Measurements from ENCODE around the gene MYH13.

GRCh38 chr17:10380631-10381408, 8.0 kb upstream of the MYH13 start:
- no peak for TF ChIP-seq TFAM (CRISPR knock-in tag; conservative IDR thresholded peaks at IDR 0.05)
- no peak for TF ChIP-seq NFYB (IDR thresholded peaks at IDR 0.05; ENCODE audit: extremely low read depth, insufficient read length)
- TF ChIP-seq ZNF644 (tag; IDR thresholded peaks at IDR 0.05; ENCODE audit: low read depth) = no peak
- TF ChIP-seq POLR2AphosphoS2 (IDR thresholded peaks at IDR 0.05; ENCODE audit: low read length) = no peak
- TF ChIP-seq TBP (optimal IDR thresholded peaks at IDR 0.05; ENCODE audit: low read depth, low read length) = no peak
- TF ChIP-seq PHF8 (IDR thresholded peaks at IDR 0.05; ENCODE audit: borderline replicate concordance, low read length) = no peak
- no peak for TF ChIP-seq POLR2AphosphoS5 (IDR thresholded peaks at IDR 0.05; ENCODE audit: control insufficient read depth, insufficient read depth, low read depth, low read length)
